C4-2B (cell line): ENCODE data around the gene KCNQ5.

Experiments used
- CTCF ChIP-seq: fragments of 450-650 bp; conservative IDR thresholded peaks from 2 replicates; pipeline ENCODE4 v1.5.1; 2017; ENCODE audit warnings: mild to moderate bottlenecking
- ZFX ChIP-seq: fragments of 450-650 bp; IDR thresholded peaks from 2 replicates; pipeline ENCODE4 v1.6.1; 2017

DNA sequence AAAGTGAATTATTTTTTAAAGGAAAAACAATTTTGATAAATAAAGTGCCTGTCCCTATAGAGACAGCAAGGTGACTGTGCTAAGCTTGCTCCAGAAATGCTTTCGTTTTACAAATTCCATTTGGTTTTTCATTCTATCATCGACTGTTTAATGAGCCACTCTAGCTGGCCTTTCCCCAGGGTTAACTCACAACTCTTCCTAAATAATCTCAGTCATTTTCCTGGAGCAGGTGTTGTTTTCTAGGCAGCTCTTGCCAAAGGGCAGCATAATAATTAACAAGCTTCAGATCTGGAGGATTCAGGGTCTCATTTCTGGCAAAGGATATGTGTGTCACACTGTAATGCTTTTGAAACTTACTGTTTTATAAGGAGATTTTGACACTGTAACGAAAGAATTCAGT is 419.2 kb downstream of the KCNQ5 start:
- TF ChIP-seq CTCF, result no peak
- TF ChIP-seq ZFX, result no peak
